HG02623 (cell line): ENCODE measurements around the gene SRPK2.

ENCODE experiments used
- ATAC-seq: cut with Tn5 transposase; IDR thresholded peaks from one replicate; pipeline ENCODE4 v1.9.1; 2021; ENCODE audit warnings: moderate library complexity; ENCODE audit not compliant: unreplicated experiment

The SRPK2 gene

GRCh38 chr7:105229641-105230040, 159.1 kb downstream of the SRPK2 start:
- ATAC-seq = no peak

- no peak for ATAC-seq
Observed at GRCh38 chr7:105228555-105228954, 160.2 kb downstream of the SRPK2 start.

- no peak for ATAC-seq
Observed at GRCh38 chr7:105227391-105227790, 161.3 kb downstream of the SRPK2 start.

GRCh38 chr7:105224884-105225651, 163.7 kb downstream of the SRPK2 start:
- ATAC-seq = peak; percentile 92

GRCh38 chr7:105222953-105223352, 165.8 kb downstream of the SRPK2 start:
- ATAC-seq = no peak

- ATAC-seq = no peak
Observed at GRCh38 chr7:105219771-105220160, 169.0 kb downstream of the SRPK2 start.

GRCh38 chr7:105218939-105219770, 169.6 kb downstream of the SRPK2 start:
- no peak for ATAC-seq

GRCh38 chr7:105218215-105218614, 170.5 kb downstream of the SRPK2 start:
- ATAC-seq = no peak

GRCh38 chr7:105216786-105217185, 171.9 kb downstream of the SRPK2 start:
- ATAC-seq = no peak

- ATAC-seq = no peak
Observed at GRCh38 chr7:105215821-105216220, 172.9 kb downstream of the SRPK2 start.

- ATAC-seq = no peak
Observed at GRCh38 chr7:105215182-105215581, 173.5 kb downstream of the SRPK2 start.

- ATAC-seq = no peak
Observed at GRCh38 chr7:105213611-105214010, 175.1 kb downstream of the SRPK2 start.

- ATAC-seq = no peak
Observed at GRCh38 chr7:105212212-105212611, 176.5 kb downstream of the SRPK2 start.

- ATAC-seq = peak; percentile 87
Observed at GRCh38 chr7:105210721-105211205, 178.0 kb downstream of the SRPK2 start.

- ATAC-seq = no peak
Observed at GRCh38 chr7:105209870-105210269, 178.9 kb downstream of the SRPK2 start.

- no peak for ATAC-seq
Observed at GRCh38 chr7:105209433-105209832, 179.3 kb downstream of the SRPK2 start.

- no peak for ATAC-seq
Observed at GRCh38 chr7:105206985-105207384, 181.7 kb downstream of the SRPK2 start.

- ATAC-seq = no peak
Observed at GRCh38 chr7:105205592-105206237, 183.0 kb downstream of the SRPK2 start.

GRCh38 chr7:105204953-105205352, 183.8 kb downstream of the SRPK2 start:
- no peak for ATAC-seq

- no peak for ATAC-seq
Observed at GRCh38 chr7:105204520-105204919, 184.2 kb downstream of the SRPK2 start.

- ATAC-seq = no peak
Observed at GRCh38 chr7:105202616-105203015, 186.1 kb downstream of the SRPK2 start.
